ENCODE measurements around the gene PLCB3. TPM values are rescaled to one million over a fixed set of nuclear protein-coding genes. Genes with fewer than 3 reads are reported as not detected.

PLCB3 gene
- total and polyA plus RNA-seq, 10 of the 15 experiments (the other 5 are each of a cell fraction or from before 2014, with no cell fraction given): 0.03 to 10.3 (median 3.3) TPM

GRCh38 chr11:64241241-64241490 lies 10.2 kb upstream of the PLCB3 start:
- Histone ChIP-seq H3K4me3 (peak overlapping the region; percentile 59), H3K79me2 (ENCODE audit: control insufficient read depth, insufficient read depth, low read length) (peaks cover 35% of the 10 kb centered on the region), H3K9ac (ENCODE audit: control insufficient read depth, insufficient read depth, low read length) (peak overlapping the region; percentile 87), H3K9me3 (replicated peaks; ENCODE audit: control insufficient read depth, insufficient read depth, low read length) (no peaks in the 10 kb centered on the region), H3K36me3 (ENCODE audit: control insufficient read depth in 2 of 2, insufficient read depth in 2 of 2, low read length in 1 of 2) (peaks cover 0 to 15% of the 10 kb centered on the region in 2 experiments; a peak in 2 of 4 replicates), H3K27ac (ENCODE audit: control insufficient read depth, insufficient read depth) (peak overlapping the region; percentile 92), H3K27me3 (replicated peaks in 1 of 2; ENCODE audit: control insufficient read depth in 2 of 2, insufficient read depth in 2 of 2, low read length in 1 of 2) (no peaks in the 10 kb centered on the region), H4K20me1 (ENCODE audit: control insufficient read depth, insufficient read depth) (no peaks in the 10 kb centered on the region), H2AFZ (ENCODE audit: control insufficient read depth, low read depth, low read length) (peak overlapping the region; percentile 82), H3K4me2 (ENCODE audit: control insufficient read depth, insufficient read depth) (0 out of 2 replicates have a peak overlapping the region, but pooled peaks have one; percentile 90), H3K4me1 (ENCODE audit: control insufficient read depth, insufficient read depth, low read length) (peaks cover 37% of the 10 kb centered on the region)
- no peak for FAIRE-seq
- ATAC-seq: peak; percentile 83
- ChIA-PET POLR2A (interaction anchor here (0.5 to 7.4 kb wide), 22 partner anchors 9 to 1569 kb away, joined by 3 to 77 read pairs (median 4); partner anchors contain the start of genes BAD, CATSPERZ, DNAJC4 and ESRRA), RAD21 (ENCODE audit: unreplicated experiment) (interaction anchor here (0.7 to 8.6 kb wide), 11 partner anchors 9 to 76 kb away, joined by 3 to 104 read pairs (median 5); partner anchors contain the start of genes CATSPERZ, FERMT3, NUDT22 and PLCB3), CTCF (interaction anchor here (0.6 to 6.2 kb wide), 11 partner anchors 10 to 77 kb away, joined by 3 to 31 read pairs (median 4); partner anchors contain the start of genes NUDT22, PLCB3, PRDX5 and TRMT112), SMC1A (ENCODE audit: uncharacterized antibody, unreplicated experiment) (interaction anchor here (0.9 to 5.0 kb wide), 3 partner anchors 15 to 63 kb away, joined by 3 to 40 read pairs (median 6); partner anchors contain the start of genes FERMT3, NUDT22 and TRPT1)
- intact Hi-C loops (cut with micrococcal nuclease; ENCODE audit: unreplicated experiment): loop anchor here (2.0 kb wide), 2 partner anchors 36 to 64 kb away; partner anchors contain the start of gene ESRRA
- TF ChIP-seq ELK1 (IDR thresholded peaks at IDR 0.05; ENCODE audit: low read depth, low read length): no peak
- peak; percentile 65; the same call in 1 of the 2 replicates for TF ChIP-seq POLR2A (IDR thresholded peaks at IDR 0.05; ENCODE audit: low read depth, low read length)
- no peak for TF ChIP-seq HSF1 (IDR thresholded peaks at IDR 0.05; ENCODE audit: low read depth, low read length)
- TF ChIP-seq PAX5 (IDR thresholded peaks at IDR 0.05; ENCODE audit: borderline replicate concordance, low read depth, low read length): no peak
- peak; percentile 100 for TF ChIP-seq HDGF (IDR thresholded peaks at IDR 0.05)
- BruUV-seq (replicated peaks): no TSS peak
- WGBS (ENCODE audit: insufficient coverage, insufficient replicate concordance, low lambda C conversion rate, missing lambda C conversion rate): 0% methylated on average over 11 of the region's 24 CpGs
- in situ Hi-C loops (cut with MboI): loop anchor here (25.0 kb wide), 1 partner anchor 1621 kb away; the partner anchor contains the start of genes CFL1, EFEMP2 and MUS81
- DNase-seq (ENCODE audit: low read depth, low spot score): peak; percentile 91
